Measurements from ENCODE around the gene STN1. TPM values are rescaled to one million over a fixed set of nuclear protein-coding genes. Genes with fewer than 3 reads are reported as not detected.

STN1 gene
- total RNA-seq, 2 donors from 2014 or later: 52.0 to 57.7 TPM

DNA sequence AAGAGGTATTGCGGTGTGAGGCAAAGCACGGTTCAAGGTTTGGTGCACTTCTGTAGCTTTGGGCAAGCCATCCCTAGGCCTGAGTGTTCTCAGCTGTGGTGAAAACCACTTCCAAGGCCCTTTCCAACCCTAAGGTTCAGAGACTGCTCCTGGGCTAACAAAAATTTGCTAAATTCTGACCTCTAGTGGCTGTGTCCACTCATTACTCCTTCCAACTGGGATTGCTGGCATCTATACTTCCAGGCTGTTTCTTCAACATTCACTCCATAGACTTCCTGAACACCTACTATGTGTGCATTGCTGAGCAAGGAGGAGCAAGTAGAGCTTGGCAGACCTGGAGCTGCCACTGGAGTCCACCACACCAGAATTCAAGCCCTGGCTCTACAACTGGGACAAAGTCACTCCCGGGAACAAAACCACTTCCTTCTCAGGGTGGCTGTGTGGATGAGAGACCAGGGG is 33.3 kb downstream of the STN1 start:
- peak overlapping the region; percentile 40 for H3K27ac Mint-ChIP-seq
- no peaks in the 10 kb centered on the region for H3K9me3 Mint-ChIP-seq
- H3K4me3 Mint-ChIP-seq: no peak overlapping the region
- DNase-seq (no peak), ATAC-seq (replicated peaks in 1 of 2) (peak in 1 of 2 donors; percentile 18)
- peaks cover 2 to 16% of the 10 kb centered on the region in 2 donors for H3K36me3 Mint-ChIP-seq (ENCODE audit: insufficient read depth in 2 of 2)
- peaks cover 19% of the 10 kb centered on the region for H3K4me1 Mint-ChIP-seq (ENCODE audit: low read depth)
- H3K27me3 Mint-ChIP-seq (ENCODE audit: low read depth): no peaks in the 10 kb centered on the region

DNA sequence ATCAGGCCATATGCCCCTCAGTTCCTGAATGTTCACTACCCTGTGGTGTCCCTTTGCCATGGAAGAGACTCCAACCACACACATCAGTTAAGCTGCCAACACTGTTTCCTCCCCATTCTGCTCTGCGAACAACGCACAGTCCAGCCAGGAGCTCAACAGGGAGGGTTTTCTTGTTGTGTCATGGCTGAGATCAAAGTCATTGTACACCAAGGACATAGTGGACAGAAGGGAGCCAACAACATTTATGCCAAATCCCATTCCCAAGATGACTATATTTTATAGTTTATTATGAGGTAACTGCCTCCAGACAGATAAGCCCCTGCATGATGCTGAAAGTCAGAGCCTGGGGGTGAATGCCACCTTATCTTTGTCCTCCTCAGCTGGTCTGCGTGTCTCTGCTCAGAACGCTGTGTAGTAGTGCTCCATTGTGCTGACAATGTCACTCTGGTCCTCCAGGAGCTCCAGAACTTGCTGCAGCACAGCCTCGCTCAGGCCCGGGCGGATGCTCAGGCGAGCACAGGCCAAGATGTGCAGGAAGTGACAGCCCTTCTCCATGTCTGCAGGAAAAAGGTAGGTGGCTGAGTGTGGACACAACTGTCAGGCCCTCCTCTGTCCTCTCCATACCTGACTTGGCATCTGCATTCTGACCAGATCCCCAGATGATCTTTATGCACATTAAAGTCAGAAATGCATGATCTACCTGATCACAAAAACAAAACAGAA is 35.5 kb downstream of the STN1 start:
- Mint-ChIP-seq H3K27me3 (ENCODE audit: low read depth) (no peaks in the 10 kb centered on the region), H3K4me3 (no peak overlapping the region), H3K4me1 (ENCODE audit: low read depth) (peaks cover 5% of the 10 kb centered on the region), H3K9me3 (no peaks in the 10 kb centered on the region), H3K27ac (no peak overlapping the region), H3K36me3 (ENCODE audit: insufficient read depth in 2 of 2) (peaks cover 2 to 17% of the 10 kb centered on the region in 2 donors)
- ATAC-seq (replicated peaks in 1 of 2) (no peak), DNase-seq (no peak)

DNA sequence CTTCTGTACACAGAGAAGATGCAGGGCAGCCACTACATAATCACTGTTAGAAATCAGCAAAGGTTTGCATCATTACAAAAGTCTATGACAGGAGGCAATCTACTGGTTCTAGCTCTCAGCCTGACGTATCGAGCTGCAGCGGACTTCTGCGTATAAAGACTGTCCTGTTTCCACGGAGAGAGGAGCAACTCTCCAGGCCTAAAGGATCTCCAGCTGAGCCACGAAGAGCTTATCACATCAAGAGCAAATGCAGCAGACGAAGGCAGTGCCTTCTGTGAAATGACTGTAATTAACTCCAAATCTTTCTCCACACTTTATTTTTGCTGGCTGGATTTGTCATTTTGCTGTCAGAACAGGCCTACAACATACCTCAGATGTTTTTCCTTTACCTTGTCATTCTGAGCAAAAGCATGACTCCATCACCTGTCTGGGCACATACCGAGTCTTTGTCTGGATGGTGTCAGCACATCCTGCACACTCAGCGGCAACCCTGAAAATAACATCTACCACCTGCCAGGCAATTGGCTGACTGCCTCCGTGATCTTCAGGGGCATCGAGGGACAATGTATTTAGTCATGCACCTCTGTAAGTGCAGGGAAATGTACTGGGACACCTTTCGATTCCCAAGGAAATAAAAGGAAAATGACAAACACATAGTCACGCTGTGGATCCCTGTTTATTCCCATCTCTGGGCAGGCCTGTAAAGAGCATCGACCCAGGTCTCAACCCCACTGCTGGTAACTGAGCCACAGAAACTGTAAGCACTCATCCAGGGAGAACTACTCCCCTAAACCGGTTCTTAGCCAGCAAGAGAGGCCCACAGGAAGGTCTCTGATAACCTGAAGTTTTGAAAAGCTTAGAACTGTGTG is 36.3 kb downstream of the STN1 start:
- H3K27ac Mint-ChIP-seq: no peak overlapping the region
- peaks cover 2 to 16% of the 10 kb centered on the region in 2 donors for H3K36me3 Mint-ChIP-seq (ENCODE audit: insufficient read depth in 2 of 2)

DNA sequence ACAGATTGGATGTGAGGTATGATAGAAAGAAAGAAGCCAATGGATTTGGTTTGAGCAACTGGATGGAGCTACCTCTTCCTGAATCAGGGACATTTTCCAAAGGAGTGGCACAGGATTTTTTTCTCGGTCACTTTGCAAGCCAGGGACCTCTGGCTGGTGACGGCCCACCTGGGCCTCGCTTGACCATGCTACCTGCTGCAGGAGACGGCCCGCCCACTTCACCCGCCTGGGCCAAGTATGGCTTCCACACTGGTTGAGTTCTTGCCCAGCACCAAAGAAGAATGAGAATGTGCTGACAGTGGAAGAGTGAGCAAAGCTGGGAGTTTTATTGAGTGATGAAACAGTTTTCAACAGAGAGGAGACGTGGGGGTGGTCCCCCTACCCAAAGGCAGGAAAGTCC is 38.2 kb downstream of the STN1 start:
- DNase-seq (no peak), ATAC-seq (replicated peaks in 1 of 2) (no peak)
- H3K4me3 Mint-ChIP-seq: no peak overlapping the region
- H3K27ac Mint-ChIP-seq: no peak overlapping the region
- peaks cover 2 to 16% of the 10 kb centered on the region in 2 donors for H3K36me3 Mint-ChIP-seq (ENCODE audit: insufficient read depth in 2 of 2)
- no peaks in the 10 kb centered on the region for H3K27me3 Mint-ChIP-seq (ENCODE audit: low read depth)
- H3K9me3 Mint-ChIP-seq: no peaks in the 10 kb centered on the region
- H3K4me1 Mint-ChIP-seq (ENCODE audit: low read depth): peaks cover 1% of the 10 kb centered on the region

More for the DNA sequence above, 36.3 kb downstream of the STN1 start:
- Mint-ChIP-seq H3K4me3 (no peak overlapping the region), H3K4me1 (ENCODE audit: low read depth) (peaks cover 5% of the 10 kb centered on the region), H3K27me3 (ENCODE audit: low read depth) (no peaks in the 10 kb centered on the region), H3K9me3 (no peaks in the 10 kb centered on the region)
- ATAC-seq (replicated peaks in 1 of 2) (no peak), DNase-seq (no peak)

DNA sequence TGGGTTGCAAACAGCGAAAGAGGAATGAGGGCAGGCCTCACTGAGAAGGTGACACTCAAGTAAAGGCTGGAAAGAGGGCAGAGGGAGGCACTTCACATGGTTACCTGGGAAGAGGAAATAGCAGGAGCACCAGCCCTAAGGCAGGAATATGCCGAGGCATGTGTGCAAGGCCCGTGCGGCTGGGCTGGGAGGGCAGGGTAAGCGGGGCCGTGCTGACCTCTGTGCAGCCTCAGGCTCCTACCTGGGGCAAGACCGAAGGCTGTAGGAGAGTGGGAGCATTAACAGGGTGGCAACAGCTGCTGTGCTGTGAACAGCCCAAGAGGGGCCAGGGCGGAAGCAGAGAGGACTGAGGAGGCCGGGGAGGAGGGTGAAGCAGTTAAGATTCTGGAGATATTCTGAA is 38.6 kb downstream of the STN1 start:
- no peak overlapping the region for H3K27ac Mint-ChIP-seq
- no peaks in the 10 kb centered on the region for H3K27me3 Mint-ChIP-seq (ENCODE audit: low read depth)
- H3K4me3 Mint-ChIP-seq: no peak overlapping the region
- peaks cover 2 to 16% of the 10 kb centered on the region in 2 donors for H3K36me3 Mint-ChIP-seq (ENCODE audit: insufficient read depth in 2 of 2)
- no peaks in the 10 kb centered on the region for H3K4me1 Mint-ChIP-seq (ENCODE audit: low read depth)
- H3K9me3 Mint-ChIP-seq: no peaks in the 10 kb centered on the region
- ATAC-seq (replicated peaks in 1 of 2) (no peak), DNase-seq (no peak)

DNA sequence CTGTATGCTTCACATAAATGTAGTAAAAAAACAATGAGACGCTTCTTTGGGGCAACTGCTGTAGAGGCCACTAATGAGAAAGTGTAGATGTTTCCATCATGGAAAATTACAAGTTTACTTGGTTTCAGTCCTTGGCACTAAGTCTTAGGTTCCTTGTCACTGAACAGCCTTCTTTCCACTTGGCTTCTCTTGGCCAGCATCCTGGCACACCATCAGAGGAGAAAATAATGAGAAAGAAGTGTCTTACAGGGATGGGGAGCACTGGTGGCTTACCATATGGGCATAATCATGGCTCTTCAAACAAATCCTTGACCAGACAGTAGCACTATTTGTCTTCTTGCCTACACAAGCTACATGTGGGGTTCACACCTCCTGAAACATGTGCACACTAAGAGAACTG is 40.1 kb downstream of the STN1 start:
- H3K27me3 Mint-ChIP-seq (ENCODE audit: low read depth): no peaks in the 10 kb centered on the region
- no peak overlapping the region for H3K27ac Mint-ChIP-seq
- H3K9me3 Mint-ChIP-seq: no peaks in the 10 kb centered on the region
- no peaks in the 10 kb centered on the region for H3K4me1 Mint-ChIP-seq (ENCODE audit: low read depth)
- ATAC-seq (replicated peaks in 1 of 2): no peak
- no peak overlapping the region for H3K4me3 Mint-ChIP-seq
- DNase-seq: no peak
- peaks cover 0 to 11% of the 10 kb centered on the region in 2 donors for H3K36me3 Mint-ChIP-seq (ENCODE audit: insufficient read depth in 2 of 2)

DNA sequence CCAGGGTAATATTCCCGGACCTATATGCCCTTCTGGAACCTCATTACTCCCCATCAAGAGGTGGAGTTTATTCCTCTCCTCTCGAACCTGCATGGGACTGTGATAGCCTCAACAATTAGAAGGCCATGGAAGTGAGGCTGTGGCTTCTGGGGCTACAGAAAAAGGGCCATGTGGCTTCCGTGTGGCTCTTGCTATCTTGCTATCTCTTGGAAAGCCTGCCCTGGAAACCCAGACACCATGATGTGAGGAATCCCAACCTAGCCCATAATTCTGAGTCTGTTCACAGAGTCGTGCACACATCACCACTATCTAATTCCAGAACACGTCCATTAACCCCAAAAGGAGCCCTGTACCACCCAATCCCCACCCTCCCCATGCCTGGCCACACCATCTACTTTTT is 41.8 kb downstream of the STN1 start:
- Mint-ChIP-seq H3K4me3 (no peak overlapping the region), H3K27ac (no peak overlapping the region), H3K36me3 (ENCODE audit: insufficient read depth in 2 of 2) (peaks cover 0 to 10% of the 10 kb centered on the region in 2 donors), H3K9me3 (no peaks in the 10 kb centered on the region), H3K4me1 (ENCODE audit: low read depth) (no peaks in the 10 kb centered on the region), H3K27me3 (ENCODE audit: low read depth) (no peaks in the 10 kb centered on the region)
- ATAC-seq (replicated peaks in 1 of 2): no peak
- DNase-seq: no peak

DNA sequence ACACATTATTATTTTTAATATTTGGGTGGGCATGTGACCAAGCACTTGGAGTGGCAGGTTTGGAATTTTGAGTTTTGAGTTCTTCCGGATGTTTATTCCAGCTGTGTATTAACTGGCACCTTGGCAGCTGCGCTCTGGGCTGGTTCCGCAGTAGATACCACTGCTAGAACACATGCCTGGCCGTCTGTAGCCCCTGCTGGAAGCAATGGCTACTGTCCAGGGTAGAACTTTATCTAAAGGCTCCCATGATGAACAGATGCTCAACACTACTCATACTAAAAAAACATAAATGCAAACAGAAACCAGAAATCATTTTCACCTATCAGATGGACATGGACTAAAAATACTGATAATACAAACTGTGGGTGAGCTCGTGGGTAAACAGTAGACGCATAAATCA is 43.3 kb downstream of the STN1 start:
- Mint-ChIP-seq H3K4me1 (ENCODE audit: low read depth) (no peaks in the 10 kb centered on the region), H3K9me3 (no peaks in the 10 kb centered on the region), H3K27me3 (ENCODE audit: low read depth) (no peaks in the 10 kb centered on the region), H3K27ac (no peak overlapping the region), H3K4me3 (no peak overlapping the region), H3K36me3 (ENCODE audit: insufficient read depth in 2 of 2) (peaks cover 0 to 7% of the 10 kb centered on the region in 2 donors)
- no peak for DNase-seq
- ATAC-seq (replicated peaks in 1 of 2): no peak

DNA sequence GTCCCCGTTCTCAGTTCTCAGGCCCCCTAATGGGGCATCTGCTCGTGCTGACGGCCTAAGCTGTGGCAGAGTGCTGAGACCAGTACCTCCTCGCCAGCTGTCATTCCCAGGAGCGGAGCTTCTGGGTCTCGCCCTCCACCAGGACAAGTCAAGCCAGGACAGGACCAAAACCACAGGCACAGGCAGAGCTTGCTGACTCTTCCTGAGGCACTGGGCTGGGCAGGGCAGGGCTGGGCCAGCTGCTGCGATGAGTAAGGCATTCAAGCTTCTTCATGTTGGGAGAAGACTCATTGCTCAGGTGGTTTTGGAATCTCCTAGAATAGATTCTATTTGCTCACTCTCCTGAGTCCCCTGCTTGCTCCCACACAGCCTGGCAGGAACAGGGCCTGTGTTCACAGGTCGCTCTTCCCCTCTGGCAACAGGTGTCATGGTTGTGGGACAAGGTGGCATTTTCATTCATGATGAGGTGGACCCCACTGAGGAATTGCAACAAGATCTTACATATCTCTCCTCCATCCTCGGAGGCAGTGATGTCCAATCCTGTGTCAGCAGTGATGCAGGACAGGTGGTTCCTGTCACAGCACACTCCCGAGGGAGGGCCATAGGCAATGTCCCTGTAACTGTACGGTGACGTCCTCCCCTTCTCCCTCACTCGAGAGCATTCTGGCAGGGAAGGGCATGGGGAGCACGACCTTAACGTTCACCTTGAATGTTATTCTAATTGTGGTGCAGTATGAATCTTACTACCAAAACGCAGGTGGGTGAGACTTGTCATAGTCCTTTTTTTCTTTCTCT is 45.6 kb downstream of the STN1 start:
- ATAC-seq (replicated peaks in 1 of 2): no peak
- Mint-ChIP-seq H3K27ac (no peak overlapping the region), H3K36me3 (ENCODE audit: insufficient read depth in 2 of 2) (no peaks in the 10 kb centered on the region), H3K27me3 (ENCODE audit: low read depth) (no peaks in the 10 kb centered on the region), H3K4me3 (no peak overlapping the region), H3K4me1 (ENCODE audit: low read depth) (no peaks in the 10 kb centered on the region), H3K9me3 (no peaks in the 10 kb centered on the region)
- DNase-seq: no peak

DNA sequence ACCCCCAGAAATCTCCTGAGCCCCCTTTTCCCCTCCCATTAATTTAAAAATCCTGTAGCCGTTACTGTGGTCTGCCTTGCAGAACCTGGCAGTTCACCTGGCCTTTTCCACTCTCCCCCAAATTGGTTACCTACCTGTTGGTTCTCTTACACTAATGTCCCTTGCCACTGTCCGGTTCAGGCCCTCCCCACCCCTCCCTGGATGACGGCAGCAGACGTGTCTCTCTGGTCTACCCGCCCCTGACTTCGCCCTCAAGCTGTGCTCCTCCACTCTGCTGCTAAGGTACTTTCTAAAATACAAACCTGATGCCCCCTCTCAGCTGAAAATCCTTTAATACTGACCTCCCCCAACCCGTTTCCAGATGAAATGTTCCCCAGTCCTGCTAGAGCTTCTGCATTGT is 47.0 kb downstream of the STN1 start:
- Mint-ChIP-seq H3K27me3 (ENCODE audit: low read depth) (no peaks in the 10 kb centered on the region), H3K36me3 (ENCODE audit: insufficient read depth in 2 of 2) (no peaks in the 10 kb centered on the region), H3K27ac (no peak overlapping the region), H3K9me3 (peaks cover 0 to under 1% of the 10 kb centered on the region in 2 donors), H3K4me1 (ENCODE audit: low read depth) (no peaks in the 10 kb centered on the region), H3K4me3 (no peak overlapping the region)
- no peak for ATAC-seq (replicated peaks in 1 of 2)
- DNase-seq: no peak

DNA sequence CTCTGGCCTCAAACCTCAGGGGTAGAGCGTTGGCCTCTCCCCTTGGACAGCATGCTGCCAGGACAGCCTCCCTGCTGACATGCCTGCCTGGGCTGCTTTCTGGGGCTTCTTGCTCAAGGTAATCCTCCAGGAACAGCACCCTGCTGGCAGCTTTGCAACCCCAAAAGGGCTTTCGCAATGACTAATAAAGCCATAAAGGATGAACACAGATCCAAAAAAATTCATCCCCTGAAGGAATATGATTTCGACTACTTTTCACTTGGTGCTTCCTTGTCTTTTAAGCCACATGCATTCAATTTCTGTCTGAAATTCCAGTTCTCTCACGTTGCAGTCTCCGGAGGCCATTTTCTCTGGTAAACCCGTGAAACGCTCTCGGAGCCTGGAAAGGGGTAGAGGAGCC is 47.5 kb downstream of the STN1 start:
- Mint-ChIP-seq H3K27ac (no peak overlapping the region), H3K4me3 (no peak overlapping the region), H3K27me3 (ENCODE audit: low read depth) (no peaks in the 10 kb centered on the region)

DNA sequence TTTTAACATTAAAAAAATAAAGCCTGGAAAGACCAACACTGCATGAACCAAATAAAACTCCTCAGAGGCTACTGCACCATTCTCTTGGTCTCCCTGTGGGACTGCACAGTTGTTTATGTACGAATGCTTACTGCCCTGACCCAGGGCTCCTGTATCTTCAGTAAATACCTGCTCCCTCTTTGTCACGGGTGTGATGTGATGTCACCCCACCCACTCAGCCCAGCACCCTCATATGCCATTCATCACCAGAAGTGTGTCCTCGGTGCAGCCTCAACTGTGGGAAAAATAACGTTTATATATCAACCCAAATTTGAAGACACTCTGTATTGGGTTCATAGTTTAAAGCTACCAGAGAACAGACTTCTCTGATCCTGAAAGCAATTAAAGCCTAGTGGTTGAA is 48.6 kb downstream of the STN1 start:
- Mint-ChIP-seq H3K4me3 (no peak overlapping the region), H3K4me1 (ENCODE audit: low read depth) (no peaks in the 10 kb centered on the region), H3K36me3 (ENCODE audit: insufficient read depth in 2 of 2) (peaks cover 0 to 3% of the 10 kb centered on the region in 2 donors), H3K27me3 (ENCODE audit: low read depth) (no peaks in the 10 kb centered on the region), H3K9me3 (peaks cover 5% of the 10 kb centered on the region in 2 donors), H3K27ac (no peak overlapping the region)
- peak in 1 of 2 donors; percentile 27 for ATAC-seq (replicated peaks in 1 of 2)
- DNase-seq: no peak

More for the DNA sequence above, 47.5 kb downstream of the STN1 start:
- H3K4me1 Mint-ChIP-seq (ENCODE audit: low read depth): no peaks in the 10 kb centered on the region
- H3K36me3 Mint-ChIP-seq (ENCODE audit: insufficient read depth in 2 of 2): no peaks in the 10 kb centered on the region
- peaks cover 0 to 4% of the 10 kb centered on the region in 2 donors for H3K9me3 Mint-ChIP-seq
- no peak for ATAC-seq (replicated peaks in 1 of 2)
- DNase-seq: no peak

DNA sequence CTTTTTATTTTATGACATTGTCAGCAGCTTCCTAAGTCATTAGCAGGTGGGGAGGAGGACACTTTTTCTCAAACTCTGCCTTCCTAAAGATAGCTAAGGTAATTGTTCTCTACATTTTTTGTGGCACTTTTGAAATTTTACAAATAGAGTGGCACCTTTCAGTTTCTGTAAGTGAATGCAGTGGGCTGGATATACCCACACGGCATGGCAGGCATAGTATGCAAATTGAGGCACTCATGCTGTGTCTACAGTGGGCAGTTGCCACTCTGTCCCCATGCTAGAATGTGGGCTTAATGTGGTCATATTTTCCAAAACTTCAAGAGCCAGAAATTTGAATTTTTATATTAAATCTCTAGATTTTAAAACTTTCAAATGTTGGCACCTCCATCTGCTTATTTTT is 49.8 kb downstream of the STN1 start:
- Mint-ChIP-seq H3K27ac (no peak overlapping the region), H3K9me3 (peaks cover 5 to 8% of the 10 kb centered on the region in 2 donors), H3K36me3 (ENCODE audit: insufficient read depth in 2 of 2) (peaks cover 5 to 6% of the 10 kb centered on the region in 2 donors), H3K27me3 (ENCODE audit: low read depth) (no peaks in the 10 kb centered on the region), H3K4me1 (ENCODE audit: low read depth) (no peaks in the 10 kb centered on the region), H3K4me3 (no peak overlapping the region)
- ATAC-seq (replicated peaks in 1 of 2): no peak
- no peak for DNase-seq

All from activated T-cell treated with anti-CD3 and anti-CD28 coated beads, Interleukin-2, amount 50 U/mL, for 72 hours (primary cell).